ENCODE results near the gene C1QTNF3.

C1QTNF3 gene

GRCh38 chr5:34054400-34054729 lies 11.4 kb upstream of the C1QTNF3 start:
- Histone ChIP-seq H3K9ac (ENCODE audit: low read length) (no peak overlapping the region), H3F3A (ENCODE audit: insufficient read depth) (no peaks in the 10 kb centered on the region), H4K20me1 (ENCODE audit: low read depth, low read length) (no peaks in the 10 kb centered on the region), H3K27ac (ENCODE audit: low read depth, low read length) (no peak overlapping the region), H3K9me3 (ENCODE audit: insufficient read depth, low read length) (no peaks in the 10 kb centered on the region), H3K9me2 (replicated peaks; ENCODE audit: insufficient read depth, low read length) (no peaks in the 10 kb centered on the region), H3K79me2 (ENCODE audit: insufficient read depth, low read length) (no peaks in the 10 kb centered on the region), H3K27me3 (ENCODE audit: low read length) (no peaks in the 10 kb centered on the region), H3K36me3 (ENCODE audit: low read length) (no peaks in the 10 kb centered on the region), H3K4me3 (ENCODE audit: insufficient read depth, low read length, poor library complexity, severe bottlenecking) (no peak overlapping the region), H2AFZ (ENCODE audit: low read depth, low read length, severe bottlenecking) (no peak overlapping the region), H3K4me2 (ENCODE audit: low read depth, low read length, poor library complexity, severe bottlenecking) (no peak overlapping the region)
- TF ChIP-seq CTCF (IDR thresholded peaks at IDR 0.05; ENCODE audit: insufficient read depth, low read length, poor library complexity, severe bottlenecking) (no peak), EZH2phosphoT487 (conservative IDR thresholded peaks at IDR 0.05; ENCODE audit: low read length) (no peak)

GRCh38 chr5:34053571-34054399 lies 10.8 kb upstream of the C1QTNF3 start:
- H3K9ac ChIP-seq (ENCODE audit: low read length) = no peak overlapping the region
- H3K4me3 ChIP-seq (ENCODE audit: insufficient read depth, low read length, poor library complexity, severe bottlenecking) = no peak overlapping the region
- H3K79me2 ChIP-seq (ENCODE audit: insufficient read depth, low read length) = no peaks in the 10 kb centered on the region
- no peak for TF ChIP-seq CTCF (IDR thresholded peaks at IDR 0.05; ENCODE audit: insufficient read depth, low read length, poor library complexity, severe bottlenecking)
- no peak for TF ChIP-seq EZH2phosphoT487 (conservative IDR thresholded peaks at IDR 0.05; ENCODE audit: low read length)
- H3K27ac ChIP-seq (ENCODE audit: low read depth, low read length) = no peak overlapping the region
- no peak overlapping the region for H3K4me2 ChIP-seq (ENCODE audit: low read depth, low read length, poor library complexity, severe bottlenecking)
- H2AFZ ChIP-seq (ENCODE audit: low read depth, low read length, severe bottlenecking) = no peak overlapping the region
- H3K9me3 ChIP-seq (ENCODE audit: insufficient read depth, low read length) = no peaks in the 10 kb centered on the region
- no peaks in the 10 kb centered on the region for H4K20me1 ChIP-seq (ENCODE audit: low read depth, low read length)
- no peaks in the 10 kb centered on the region for H3K36me3 ChIP-seq (ENCODE audit: low read length)
- H3K27me3 ChIP-seq (ENCODE audit: low read length) = no peaks in the 10 kb centered on the region
- no peaks in the 10 kb centered on the region for H3K9me2 ChIP-seq (replicated peaks; ENCODE audit: insufficient read depth, low read length)
- no peaks in the 10 kb centered on the region for H3F3A ChIP-seq (ENCODE audit: insufficient read depth)

GRCh38 chr5:34053133-34053532 lies 10.1 kb upstream of the C1QTNF3 start:
- TF ChIP-seq EZH2phosphoT487 (conservative IDR thresholded peaks at IDR 0.05; ENCODE audit: low read length) (no peak), CTCF (IDR thresholded peaks at IDR 0.05; ENCODE audit: insufficient read depth, low read length, poor library complexity, severe bottlenecking) (no peak)
- no peaks in the 10 kb centered on the region for H3K9me2 ChIP-seq (replicated peaks; ENCODE audit: insufficient read depth, low read length)
- H4K20me1 ChIP-seq (ENCODE audit: low read depth, low read length) = no peaks in the 10 kb centered on the region
- no peaks in the 10 kb centered on the region for H3F3A ChIP-seq (ENCODE audit: insufficient read depth)
- no peak overlapping the region for H3K4me3 ChIP-seq (ENCODE audit: insufficient read depth, low read length, poor library complexity, severe bottlenecking)
- no peak overlapping the region for H3K9ac ChIP-seq (ENCODE audit: low read length)
- H3K27ac ChIP-seq (ENCODE audit: low read depth, low read length) = no peak overlapping the region
- H2AFZ ChIP-seq (ENCODE audit: low read depth, low read length, severe bottlenecking) = no peak overlapping the region
- H3K9me3 ChIP-seq (ENCODE audit: insufficient read depth, low read length) = no peaks in the 10 kb centered on the region
- no peaks in the 10 kb centered on the region for H3K36me3 ChIP-seq (ENCODE audit: low read length)
- H3K79me2 ChIP-seq (ENCODE audit: insufficient read depth, low read length) = no peaks in the 10 kb centered on the region
- H3K4me2 ChIP-seq (ENCODE audit: low read depth, low read length, poor library complexity, severe bottlenecking) = no peak overlapping the region
- no peaks in the 10 kb centered on the region for H3K27me3 ChIP-seq (ENCODE audit: low read length)
